Heart left ventricle (tissue), 13 donors: ENCODE results near the gene SH2D1B.

Experiments used
- POLR2A ChIP-seq, 2 donors: fragments of 450-650 bp; IDR thresholded peaks; one replicate each; pipeline ENCODE4 v1.6.1; 2017; ENCODE audit warnings: antibody characterized with exemption in 2 of 2, mild to moderate bottlenecking in 2 of 2, moderate library complexity in 2 of 2
- TF ChIP-seq, protein P1 (sequence below), 12 donors: fragments of 200-600 bp; sonication (generic) in 4 of 12; IDR thresholded peaks; one replicate each; pipeline versions ENCODE4 v1.5.0 to v1.8.0; 2018 to 2022; ENCODE audit warnings: antibody characterized with exemption in 12 of 12, mild to moderate bottlenecking in 5 of 12
- donor health status: ischemic (EF 13 %, LVEDD 7.1; RV severe dilation, severe dysfunction).
- donor health status: DM: no; HTN: yes; CAD: no.
- donor health status: DM: no; HTN: no; CAD: no.
- donor health status: ischemic (EF 25% LVEDD 6.9; RV normal size, moderate dysfunction).
- donor health status: ischemic (EF 25% LVEDD 5.7; RV mildly dilated, moderate dysfunction).
- donor health status: ischemic (EF 35%, LVEDD 5.7; RV mildly dilated, moderate dysfunction).
- donor health status: nonischemic (EF 11% LVEDD 7.7; RV severe dilation, severe dysfunction).
- donor health status: DM: yes; HTN: yes; CAD: no.
- donor health status: PGD.
- donor health status: ischemic (EF 29% LVEDD 5.4; RV normal size, mild dysfunction).
- donor health status: nonischemic (EF 23%, LVEDD 6.1; RV moderate dilation, normal function).

DNA sequence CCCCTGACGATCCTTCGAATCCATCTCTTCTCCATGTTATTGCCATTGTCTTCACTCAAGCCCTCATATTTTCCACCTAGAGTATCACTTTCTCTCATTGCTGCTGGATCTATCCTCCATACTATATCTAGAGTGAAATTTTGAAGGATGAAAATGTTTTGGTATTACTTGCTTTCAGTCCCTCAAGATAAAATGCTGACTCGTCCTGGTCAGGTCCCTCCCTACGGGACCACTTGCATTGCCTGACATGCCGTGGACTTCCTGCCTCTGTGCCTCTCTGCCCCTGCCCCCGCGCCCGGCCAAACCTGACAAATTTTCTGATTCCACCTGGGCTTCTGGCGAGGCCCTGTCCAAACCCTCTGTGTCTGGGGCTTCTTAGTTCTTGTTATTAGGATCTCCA is 58.9 kb downstream of the SH2D1B start:
- TF ChIP-seq, protein P1, sequence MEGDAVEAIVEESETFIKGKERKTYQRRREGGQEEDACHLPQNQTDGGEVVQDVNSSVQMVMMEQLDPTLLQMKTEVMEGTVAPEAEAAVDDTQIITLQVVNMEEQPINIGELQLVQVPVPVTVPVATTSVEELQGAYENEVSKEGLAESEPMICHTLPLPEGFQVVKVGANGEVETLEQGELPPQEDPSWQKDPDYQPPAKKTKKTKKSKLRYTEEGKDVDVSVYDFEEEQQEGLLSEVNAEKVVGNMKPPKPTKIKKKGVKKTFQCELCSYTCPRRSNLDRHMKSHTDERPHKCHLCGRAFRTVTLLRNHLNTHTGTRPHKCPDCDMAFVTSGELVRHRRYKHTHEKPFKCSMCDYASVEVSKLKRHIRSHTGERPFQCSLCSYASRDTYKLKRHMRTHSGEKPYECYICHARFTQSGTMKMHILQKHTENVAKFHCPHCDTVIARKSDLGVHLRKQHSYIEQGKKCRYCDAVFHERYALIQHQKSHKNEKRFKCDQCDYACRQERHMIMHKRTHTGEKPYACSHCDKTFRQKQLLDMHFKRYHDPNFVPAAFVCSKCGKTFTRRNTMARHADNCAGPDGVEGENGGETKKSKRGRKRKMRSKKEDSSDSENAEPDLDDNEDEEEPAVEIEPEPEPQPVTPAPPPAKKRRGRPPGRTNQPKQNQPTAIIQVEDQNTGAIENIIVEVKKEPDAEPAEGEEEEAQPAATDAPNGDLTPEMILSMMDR (IDR thresholded peaks at IDR 0.05): no peak
- TF ChIP-seq POLR2A (IDR thresholded peaks at IDR 0.05): no peak
